Ishikawa (cell line): ENCODE measurements around the gene TLCD3A.

ENCODE experiments used
- CEBPB ChIP-seq: IDR thresholded peaks from 2 replicates; pipeline ENCODE4 v1.6.1; 2012
- CREB1 ChIP-seq: IDR thresholded peaks from 2 replicates; pipeline ENCODE4 v1.6.1; 2012; ENCODE audit warnings: low read depth
- EGR1 ChIP-seq: IDR thresholded peaks from 2 replicates; pipeline ENCODE4 v1.6.1; 2012
- EP300 ChIP-seq: IDR thresholded peaks from 2 replicates; pipeline ENCODE4 v1.6.1; 2012; ENCODE audit warnings: borderline replicate concordance
- FOXM1 ChIP-seq: IDR thresholded peaks from 2 replicates; pipeline ENCODE4 v1.6.1; 2012; ENCODE audit warnings: low read depth, borderline replicate concordance
- MAX ChIP-seq: IDR thresholded peaks from 2 replicates; pipeline ENCODE4 v1.6.1; 2012
- NFIC ChIP-seq: IDR thresholded peaks from 2 replicates; pipeline ENCODE4 v1.6.1; 2012
- RAD21 ChIP-seq: IDR thresholded peaks from 2 replicates; pipeline ENCODE4 v1.6.1; 2012; ENCODE audit warnings: low read depth
- REST ChIP-seq: IDR thresholded peaks from 2 replicates; pipeline ENCODE4 v1.6.1; 2012; ENCODE audit warnings: low read depth, mild to moderate bottlenecking
- TAF1 ChIP-seq: IDR thresholded peaks from 2 replicates; pipeline ENCODE4 v1.6.1; 2012; ENCODE audit warnings: low read depth, mild to moderate bottlenecking
- TCF12 ChIP-seq: IDR thresholded peaks from 2 replicates; pipeline ENCODE4 v1.6.1; 2012; ENCODE audit warnings: low read depth
- TEAD4 ChIP-seq: IDR thresholded peaks from 2 replicates; pipeline ENCODE4 v1.6.1; 2012
- USF1 ChIP-seq: IDR thresholded peaks from 2 replicates; pipeline ENCODE4 v1.6.1; 2012
- YY1 ChIP-seq: IDR thresholded peaks from 2 replicates; pipeline ENCODE4 v1.6.1; 2012; ENCODE audit warnings: low read depth
- ZBTB7A ChIP-seq: IDR thresholded peaks from 2 replicates; pipeline ENCODE4 v1.6.1; 2012; ENCODE audit warnings: low read depth

Gene TLCD3A

DNA sequence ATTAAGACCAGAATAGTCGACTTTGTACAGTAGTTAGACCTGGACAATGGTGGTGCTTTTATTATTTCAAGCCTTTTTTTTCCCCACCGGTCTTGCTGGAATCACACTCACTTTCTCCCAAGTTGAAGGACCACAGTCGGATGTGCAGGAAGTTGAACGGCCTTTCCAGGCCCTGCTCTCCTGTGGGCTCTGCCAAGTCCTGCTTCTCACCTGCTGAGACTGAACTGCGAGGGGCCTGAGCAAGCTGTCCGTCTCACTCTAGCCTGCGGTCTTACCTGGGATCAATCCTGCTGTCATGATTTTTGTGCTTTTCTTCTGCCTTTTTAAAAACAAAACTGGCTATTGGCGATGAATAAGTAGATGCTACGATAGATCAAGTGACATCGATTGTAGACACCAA, 1.3 kb downstream of the TLCD3A start:
- TF ChIP-seq NFIC: no peak
- no peak for TF ChIP-seq CREB1
- no peak for TF ChIP-seq RAD21
- TF ChIP-seq REST: no peak
- no peak for TF ChIP-seq TAF1
- no peak for TF ChIP-seq TCF12
- TF ChIP-seq EGR1: no peak
- TF ChIP-seq TEAD4: no peak
- no peak for TF ChIP-seq YY1

GRCh38 chr17:737561-738113, 5.2 kb downstream of the TLCD3A start:
- no peak for TF ChIP-seq TCF12
- no peak for TF ChIP-seq EGR1
- TF ChIP-seq EP300: no peak
- TF ChIP-seq MAX: no peak
- TF ChIP-seq CREB1: no peak
- no peak for TF ChIP-seq TEAD4
- no peak for TF ChIP-seq RAD21
- TF ChIP-seq ZBTB7A: no peak
- TF ChIP-seq CEBPB: no peak
- TF ChIP-seq TAF1: no peak
- no peak for TF ChIP-seq FOXM1
- TF ChIP-seq YY1: no peak
- no peak for TF ChIP-seq USF1
- TF ChIP-seq NFIC: no peak
- TF ChIP-seq REST: no peak

DNA sequence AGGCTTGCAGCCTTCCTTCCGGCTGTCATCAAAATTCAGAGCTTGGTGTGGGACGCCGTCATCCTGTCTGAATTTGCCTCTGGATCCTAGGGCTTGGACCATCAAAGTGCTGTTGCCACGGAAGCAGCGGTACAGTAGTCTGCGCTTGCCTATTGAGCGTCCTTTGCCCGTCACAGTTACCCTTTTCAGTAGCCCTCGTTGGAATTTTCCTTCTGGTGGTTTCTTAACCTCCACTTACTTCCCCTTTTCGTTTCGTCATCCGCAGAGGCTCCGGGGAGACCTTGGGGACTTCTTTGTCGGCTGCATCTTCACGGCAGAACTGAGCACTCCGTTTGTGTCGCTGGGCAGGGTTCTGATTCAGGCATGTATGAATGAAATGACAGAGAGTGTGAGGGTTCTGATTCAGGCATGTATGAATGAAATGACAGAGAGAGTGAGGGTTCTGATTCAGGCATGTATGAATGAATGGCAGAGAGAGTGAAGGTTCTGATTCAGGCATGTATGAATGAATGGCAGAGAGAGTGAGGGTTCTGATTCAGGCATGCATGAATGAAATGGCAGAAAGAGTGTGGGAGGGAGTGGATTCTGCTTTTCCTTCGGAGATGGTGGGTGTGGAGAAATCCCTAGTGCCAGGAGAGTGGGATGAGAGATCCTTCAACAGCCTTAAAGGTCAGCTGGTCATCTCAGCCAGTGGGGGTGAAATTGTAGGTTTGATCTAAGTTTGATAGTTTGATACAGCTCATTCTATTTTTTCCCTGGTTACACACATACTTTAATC, 8.0 kb downstream of the TLCD3A start:
- TF ChIP-seq CEBPB: no peak
- no peak for TF ChIP-seq MAX
- TF ChIP-seq REST: no peak
- TF ChIP-seq TEAD4: no peak
- no peak for TF ChIP-seq YY1
- no peak for TF ChIP-seq EP300
- no peak for TF ChIP-seq USF1
- no peak for TF ChIP-seq ZBTB7A
- no peak for TF ChIP-seq RAD21

- TF ChIP-seq USF1 (no peak), EGR1 (no peak), TAF1 (no peak), CREB1 (no peak), YY1 (no peak), EP300 (no peak), TCF12 (no peak), NFIC (no peak), RAD21 (no peak), FOXM1 (no peak), TEAD4 (no peak), REST (no peak), MAX (no peak), ZBTB7A (no peak), CEBPB (no peak)
Observed at GRCh38 chr17:742147-742793, 9.9 kb downstream of the TLCD3A start.
